H1 (cell line): ENCODE data around the gene CTIF. TPM values are rescaled to one million over a fixed set of nuclear protein-coding genes. Genes with fewer than 3 reads are reported as not detected.

Experiments used
- CHD7 ChIP-seq: fragments of 300-600 bp; sonication (generic); IDR thresholded peaks from 2 replicates; pipeline ENCODE4 v1.7.1; 2012; ENCODE audit warnings: low read length, moderate library complexity, mild to moderate bottlenecking, inconsistent platforms; ENCODE audit not compliant: insufficient replicate concordance
- NANOG ChIP-seq: IDR thresholded peaks from 2 replicates; pipeline ENCODE4 v1.6.1; 2011; ENCODE audit warnings: low read length, low read depth, mild to moderate bottlenecking, inconsistent platforms; ENCODE audit not compliant: insufficient read depth, poor library complexity, severe bottlenecking
- POLR2AphosphoS5 ChIP-seq: IDR thresholded peaks from 2 replicates; pipeline ENCODE4 v1.6.1; 2011; ENCODE audit warnings: low read depth, low read length
- SP4 ChIP-seq: IDR thresholded peaks from 2 replicates; pipeline ENCODE4 v1.6.1; 2012; ENCODE audit warnings: low read length, inconsistent platforms
- polyA plus RNA-seq, 7 experiments: library from polyadenylated mRNA; depleted of rRNA in 3 of 7; stranded (reverse) in 5 of 7; unstranded in 2 of 7; fragments of >200 nt in 5 of 7; fragments of 200-250 nt in 2 of 7; gene quantifications; 1 replicate in 5 of 7; 2 replicates in 1 of 7; 4 replicates in 1 of 7; pipeline versions ENCODE4 v1.2.1 to v1.2.3, GENCODE V29; 2011 to 2013; ENCODE audit warnings: missing spikeins in 2 of 7, mixed read lengths in 2 of 7
- total RNA-seq: library from RNA; stranded (reverse); fragmentation: NEBNext Ultra II Directional; extraction: Animal tissue kit (Norgen Biotek cat#: 25700); gene quantifications from 2 replicates; pipeline ENCODE4 v1.2.1, GENCODE V29; 2021

Gene CTIF
- total and polyA plus RNA-seq, 2 of the 8 experiments (the other 6 are each of a cell fraction or from before 2014, with no cell fraction given): 9.0 to 17.8 TPM

- TF ChIP-seq CHD7: no peak
- no peak for TF ChIP-seq POLR2AphosphoS5
- no peak for TF ChIP-seq SP4
- TF ChIP-seq NANOG: no peak
These were observed 361.6 kb downstream of the CTIF start (continued) for GRCh38 chr18:48900469-48900868.
